Right atrium auricular region (tissue), 2 donors: ENCODE results near the gene CAPRIN1. TPM values are rescaled to one million over a fixed set of nuclear protein-coding genes. Genes with fewer than 3 reads are reported as not detected.
"Not testable (repeated sequence)": the region's sequence is repeated elsewhere in the genome, so short reads cannot be mapped to it uniquely, and the experiment has no call there.

Experiments
- DNase-seq: peaks from one replicate; pipeline ENCODE4 v3.0.0-alpha.2; 2019; ENCODE audit warnings: low spot score
- H3K27ac ChIP-seq, 2 donors: fragments of 200-600 bp; sonication (generic); 1 replicate in 1 of 2; 2 replicates in 1 of 2; pipeline ENCODE4 v1.5.1; 2016 to 2019
- H3K27me3 ChIP-seq, 2 donors: fragments of 200-600 bp; sonication (generic); one replicate each; pipeline versions ENCODE4 v1.5.1 to v1.6.0; 2017 to 2019
- H3K36me3 ChIP-seq: fragments of 200-600 bp; sonication (generic); one replicate; pipeline ENCODE4 v1.5.1; 2016
- H3K4me1 ChIP-seq, 2 donors: fragments of 200-600 bp; sonication (generic); one replicate each; pipeline versions ENCODE4 v1.5.1 to v1.6.0; 2017 to 2019
- H3K4me3 ChIP-seq, 2 donors: fragments of 200-600 bp; sonication (generic); 1 replicate in 1 of 2; 2 replicates in 1 of 2; pipeline ENCODE4 v1.5.1; 2017 to 2019; ENCODE audit warnings: mild to moderate bottlenecking in 1 of 2, moderate library complexity in 1 of 2
- H3K9me3 ChIP-seq, 2 donors: fragments of 200-600 bp; sonication (generic); one replicate each; pipeline ENCODE4 v1.5.1; 2019
- total RNA-seq, 2 donors: library from RNA; depleted of rRNA; stranded (reverse); fragments of >200 nt; gene quantifications; one replicate each; pipeline ENCODE4 v1.1.0, GENCODE V29; 2016
- TF ChIP-seq, protein P1 (sequence below), 2 donors: fragments of 200-600 bp; sonication (generic); IDR thresholded peaks; one replicate each; pipeline ENCODE4 v1.5.1; 2019; ENCODE audit warnings: antibody characterized with exemption in 2 of 2

Gene CAPRIN1
- total RNA-seq, 2 donors from 2014 or later, result 80.1 to 102 TPM

DNA sequence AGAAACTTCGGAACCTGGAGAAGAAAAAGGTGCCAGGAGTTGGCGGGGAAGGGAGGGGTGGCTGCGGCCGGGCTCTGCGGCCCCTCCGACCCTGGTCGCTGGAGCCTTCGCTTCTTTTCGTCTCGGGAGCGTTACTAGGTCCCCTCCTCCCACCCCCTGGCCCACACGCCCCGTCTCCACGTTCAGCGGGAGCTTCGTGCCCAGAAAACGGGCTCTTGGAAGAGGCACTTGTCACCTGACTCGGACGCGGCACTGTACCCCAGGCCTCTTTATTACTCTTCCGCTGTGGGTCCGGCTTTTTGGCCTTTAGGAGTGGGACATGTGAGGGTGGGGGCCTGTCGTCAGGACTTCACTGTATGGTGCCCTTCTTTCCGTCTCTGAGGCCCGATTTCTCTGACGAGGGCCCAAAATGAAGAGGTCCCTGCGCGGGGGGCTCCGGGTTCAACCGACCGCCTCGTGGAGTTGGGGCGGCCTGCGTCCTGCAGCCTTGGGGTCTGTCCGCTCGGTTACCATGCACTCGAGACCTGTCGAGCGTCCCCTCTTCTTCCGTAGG is 1.2 kb downstream of the CAPRIN1 start:
- peaks cover 0 to 50% of the 10 kb centered on the region in 2 donors for H3K4me1 ChIP-seq
- no peaks in the 10 kb centered on the region for H3K27me3 ChIP-seq
- H3K4me3 ChIP-seq, result peak overlapping the region; percentile 92 to 96
- no peaks in the 10 kb centered on the region for H3K36me3 ChIP-seq
- TF ChIP-seq, protein P1, sequence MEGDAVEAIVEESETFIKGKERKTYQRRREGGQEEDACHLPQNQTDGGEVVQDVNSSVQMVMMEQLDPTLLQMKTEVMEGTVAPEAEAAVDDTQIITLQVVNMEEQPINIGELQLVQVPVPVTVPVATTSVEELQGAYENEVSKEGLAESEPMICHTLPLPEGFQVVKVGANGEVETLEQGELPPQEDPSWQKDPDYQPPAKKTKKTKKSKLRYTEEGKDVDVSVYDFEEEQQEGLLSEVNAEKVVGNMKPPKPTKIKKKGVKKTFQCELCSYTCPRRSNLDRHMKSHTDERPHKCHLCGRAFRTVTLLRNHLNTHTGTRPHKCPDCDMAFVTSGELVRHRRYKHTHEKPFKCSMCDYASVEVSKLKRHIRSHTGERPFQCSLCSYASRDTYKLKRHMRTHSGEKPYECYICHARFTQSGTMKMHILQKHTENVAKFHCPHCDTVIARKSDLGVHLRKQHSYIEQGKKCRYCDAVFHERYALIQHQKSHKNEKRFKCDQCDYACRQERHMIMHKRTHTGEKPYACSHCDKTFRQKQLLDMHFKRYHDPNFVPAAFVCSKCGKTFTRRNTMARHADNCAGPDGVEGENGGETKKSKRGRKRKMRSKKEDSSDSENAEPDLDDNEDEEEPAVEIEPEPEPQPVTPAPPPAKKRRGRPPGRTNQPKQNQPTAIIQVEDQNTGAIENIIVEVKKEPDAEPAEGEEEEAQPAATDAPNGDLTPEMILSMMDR (IDR thresholded peaks at IDR 0.05), result no peak
- peak overlapping the region; percentile 98 for H3K27ac ChIP-seq
- DNase-seq, result no peak
- H3K9me3 ChIP-seq, result no peaks in the 10 kb centered on the region

DNA sequence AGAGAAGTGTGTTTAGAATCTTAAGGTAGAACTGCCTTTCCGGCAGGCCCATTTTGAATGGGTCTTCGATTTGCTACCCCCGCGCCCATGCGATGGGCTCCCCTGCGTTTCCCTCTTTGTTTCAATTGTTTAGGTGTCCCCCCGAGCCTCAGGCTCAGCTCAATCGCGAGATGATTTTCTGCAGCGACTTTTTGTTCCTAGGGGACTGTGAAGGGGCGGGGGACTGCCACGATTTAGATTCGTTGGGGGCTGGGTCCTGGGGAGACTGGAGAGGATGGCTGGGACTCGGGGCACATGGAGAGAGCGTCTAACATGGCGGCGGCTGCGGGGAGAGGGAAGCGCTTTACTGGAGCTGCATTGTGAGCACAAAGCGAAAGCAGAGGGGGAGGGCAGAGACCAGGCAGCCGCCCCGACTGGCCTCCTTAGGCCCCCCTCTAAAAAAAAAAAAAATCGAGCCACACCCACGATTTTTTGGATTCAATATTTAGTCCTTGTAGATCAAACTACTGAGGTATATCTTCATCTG is 1.7 kb downstream of the CAPRIN1 start:
- H3K9me3 ChIP-seq, result no peaks in the 10 kb centered on the region
- no peaks in the 10 kb centered on the region for H3K36me3 ChIP-seq
- DNase-seq, result peak; percentile 74
- TF ChIP-seq, protein P1 (IDR thresholded peaks at IDR 0.05), result no peak
- H3K27ac ChIP-seq, result peak overlapping the region; percentile 98
- peak overlapping the region; percentile 92 to 96 for H3K4me3 ChIP-seq
- no peaks in the 10 kb centered on the region for H3K27me3 ChIP-seq
- peaks cover 0 to 50% of the 10 kb centered on the region in 2 donors for H3K4me1 ChIP-seq

DNA sequence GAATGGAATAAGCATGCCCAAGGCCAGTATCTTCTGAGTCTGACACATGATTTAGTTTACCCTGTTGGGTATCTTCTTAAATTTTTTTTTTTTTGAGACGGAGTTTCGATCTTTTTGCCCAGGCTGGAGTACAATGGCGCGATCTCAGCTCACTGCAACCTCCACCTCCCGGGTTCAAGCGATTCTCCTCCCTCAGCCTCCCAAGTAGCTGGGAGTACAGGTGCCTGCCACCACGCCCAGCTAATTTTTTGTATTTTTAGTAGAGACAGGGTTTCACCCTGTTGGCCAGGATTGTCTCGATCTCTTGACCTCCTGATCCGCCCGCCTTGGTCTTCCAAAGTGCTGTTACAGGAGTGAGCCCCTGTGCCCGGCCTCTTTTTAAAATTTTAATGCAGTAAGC is 2.8 kb downstream of the CAPRIN1 start:
- H3K9me3 ChIP-seq, H3K4me3 ChIP-seq, H3K27me3 ChIP-seq, DNase-seq, H3K36me3 ChIP-seq: not testable (repeated sequence)
- peak overlapping the region in 1 of 2 donors; percentile 98 for H3K27ac ChIP-seq
- peaks cover 0 to 57% of the 10 kb centered on the region in 2 donors for H3K4me1 ChIP-seq

DNA sequence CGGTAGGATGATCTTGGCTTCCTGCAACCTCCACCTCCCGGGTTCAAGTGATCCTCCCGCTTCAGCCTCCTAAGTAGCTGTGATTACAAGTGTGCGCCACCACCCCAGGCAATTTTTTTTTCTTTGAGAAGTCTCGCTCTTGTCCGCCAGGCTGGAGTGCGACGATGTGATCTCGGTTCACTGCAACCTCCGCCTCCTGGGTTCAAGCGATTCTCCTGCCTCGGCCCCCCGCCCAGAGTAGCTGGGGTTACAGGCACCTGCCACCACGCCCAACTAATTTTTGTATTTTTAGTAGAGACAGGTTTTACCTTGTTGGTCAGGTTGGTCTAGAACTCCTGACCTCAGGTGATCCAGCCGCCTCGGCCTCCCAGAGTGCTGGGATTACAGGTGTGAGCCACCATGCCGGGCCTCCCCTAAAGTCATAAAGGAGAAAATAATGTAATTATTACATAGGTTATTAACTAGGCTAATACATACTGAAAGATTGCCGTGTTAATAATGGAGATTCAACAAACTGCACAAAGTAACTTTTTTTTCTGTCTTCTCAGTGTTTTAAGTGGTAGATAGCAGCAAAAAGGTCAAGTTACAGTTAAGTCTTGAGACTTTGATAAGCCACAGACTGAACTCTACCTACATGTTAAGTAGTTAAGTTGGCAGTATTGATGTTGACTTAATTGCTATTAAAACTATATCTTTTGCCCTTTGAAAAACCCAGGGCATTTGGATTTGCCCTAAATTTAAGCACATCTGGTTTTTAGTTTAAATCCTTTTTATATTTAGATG is 3.9 kb downstream of the CAPRIN1 start:
- H3K9me3 ChIP-seq, result no peaks in the 10 kb centered on the region
- peaks cover 0 to 53% of the 10 kb centered on the region in 2 donors for H3K4me1 ChIP-seq
- no peak for DNase-seq
- TF ChIP-seq, protein P1 (IDR thresholded peaks at IDR 0.05), result no peak
- no peak overlapping the region for H3K27ac ChIP-seq
- H3K4me3 ChIP-seq, result no peak overlapping the region
- no peaks in the 10 kb centered on the region for H3K27me3 ChIP-seq
- no peaks in the 10 kb centered on the region for H3K36me3 ChIP-seq

DNA sequence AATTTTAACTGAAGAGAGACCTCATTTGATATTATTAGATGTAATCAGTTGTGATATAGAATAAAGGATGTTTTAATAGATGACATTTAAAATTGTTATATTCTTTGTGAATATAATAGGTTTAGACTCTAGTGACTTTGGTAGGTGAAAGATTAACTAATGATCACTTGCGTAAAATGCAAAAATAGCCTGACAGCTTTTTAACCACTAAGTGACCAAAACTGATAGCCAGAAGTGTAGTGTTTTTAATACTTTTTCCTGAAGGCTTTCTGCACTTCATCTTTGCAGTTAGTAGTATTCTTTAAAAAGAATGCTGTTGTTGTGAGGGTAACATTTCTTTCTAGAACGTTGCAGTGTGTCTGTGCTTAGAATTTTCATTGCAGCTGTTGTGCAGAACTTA is 5.1 kb downstream of the CAPRIN1 start:
- no peak overlapping the region for H3K4me3 ChIP-seq
- H3K36me3 ChIP-seq, result no peaks in the 10 kb centered on the region
- peaks cover 0 to 46% of the 10 kb centered on the region in 2 donors for H3K4me1 ChIP-seq

More for the DNA sequence above, 5.1 kb downstream of the CAPRIN1 start:
- TF ChIP-seq, protein P1 (IDR thresholded peaks at IDR 0.05), result no peak
- no peak overlapping the region for H3K27ac ChIP-seq
- H3K27me3 ChIP-seq, result no peaks in the 10 kb centered on the region
- H3K9me3 ChIP-seq, result no peaks in the 10 kb centered on the region
- no peak for DNase-seq
